D721Med (cell line): Measurements from ENCODE around the gene EYS.

Experiments used
- DNase-seq: peaks from one replicate; pipeline ENCODE4 v3.0.0; 2011; ENCODE audit warnings: low spot score; ENCODE audit not compliant: insufficient read length
- FAIRE-seq: peaks from 2 replicates; lab custom pipeline; 2011; peaks lifted over from hg19 to GRCh38; lab: Jason Lieb, UNC
- CTCF ChIP-seq: IDR thresholded peaks from 2 replicates; pipeline ENCODE4 v1.5.1; 2012; ENCODE audit warnings: mild to moderate bottlenecking, control low read depth; ENCODE audit not compliant: insufficient read depth; ENCODE audit errors: missing control alignments

EYS gene

GRCh38 chr6:63689421-63689820, 2017.6 kb downstream of the EYS start:
- DNase-seq, result no peak
- FAIRE-seq, result no peak
- no peak for TF ChIP-seq CTCF

GRCh38 chr6:63685446-63686379, 2021.3 kb downstream of the EYS start:
- no peak for DNase-seq
- no peak for FAIRE-seq
- no peak for TF ChIP-seq CTCF

GRCh38 chr6:63683071-63683603, 2023.9 kb downstream of the EYS start:
- FAIRE-seq (no peak), DNase-seq (no peak)
- no peak for TF ChIP-seq CTCF

GRCh38 chr6:63677282-63677681, 2029.7 kb downstream of the EYS start:
- no peak for TF ChIP-seq CTCF
- no peak for FAIRE-seq
- no peak for DNase-seq

GRCh38 chr6:63676412-63677114, 2030.5 kb downstream of the EYS start:
- TF ChIP-seq CTCF, result no peak
- DNase-seq (no peak), FAIRE-seq (no peak)

- DNase-seq (no peak), FAIRE-seq (no peak)
- TF ChIP-seq CTCF, result no peak
Measured at GRCh38 chr6:63675138-63675537, 2031.9 kb downstream of the EYS start.

- FAIRE-seq, result no peak
- TF ChIP-seq CTCF, result no peak
- no peak for DNase-seq
Measured at GRCh38 chr6:63674635-63675034, 2032.4 kb downstream of the EYS start.
